Neural progenitor cell (in vitro differentiated cells): ENCODE results near the gene CACNB1.

Experiments used
- CTCF ChIP-seq: fragments of 200-600 bp; sonication (generic); IDR thresholded peaks from 2 replicates; pipeline ENCODE4 v1.5.1; 2017; ENCODE audit warnings: antibody characterized with exemption, mild to moderate bottlenecking
- EZH2 ChIP-seq: fragments of 200-600 bp; sonication (generic); IDR thresholded peaks from 2 replicates; pipeline ENCODE4 v1.6.1; 2017; ENCODE audit warnings: antibody characterized with exemption, mild to moderate bottlenecking, moderate library complexity

DNA sequence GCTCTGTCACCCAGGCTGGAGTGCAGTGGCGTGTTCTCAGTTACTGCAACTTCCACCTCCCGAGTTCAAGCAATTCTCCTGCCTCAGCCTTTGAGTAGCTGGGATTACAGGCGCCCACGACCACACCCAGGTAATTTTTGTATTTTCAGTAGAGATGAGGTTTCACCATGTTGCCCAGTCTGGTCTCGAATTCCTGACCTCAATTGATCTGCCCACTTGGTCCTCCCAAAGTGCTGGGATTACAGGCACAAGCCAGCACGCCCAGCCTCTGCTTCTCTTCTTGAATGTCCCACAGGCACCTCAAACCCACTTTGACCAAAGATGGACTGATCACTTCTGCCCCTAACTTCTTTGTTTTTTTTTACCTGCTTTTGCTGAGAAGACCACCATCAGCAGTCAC lies 26.9 kb downstream of the CACNB1 start:
- no peak for TF ChIP-seq EZH2
- no peak for TF ChIP-seq CTCF
